Right lobe of liver (tissue), 6 donors: ENCODE measurements around the gene RASA2. TPM values are rescaled to one million over a fixed set of nuclear protein-coding genes. Genes with fewer than 3 reads are reported as not detected.

Source experiments
- ATAC-seq, 4 donors: fragments of 200-7000 bp; cut with Tn5 transposase; one replicate each; pipeline ENCODE4 v1.9.1; 2020; ENCODE audit warnings: mild to moderate bottlenecking in 4 of 4, moderate library complexity in 4 of 4
- DNase-seq, 3 donors: peaks; one replicate each; pipeline ENCODE4 v3.0.0-alpha.2; 2020
- H3K27ac ChIP-seq, 3 donors: fragments of 200-600 bp; one replicate each; pipeline ENCODE4 v1.8.0; 2022
- H3K27me3 ChIP-seq, 2 donors: fragments of 200-600 bp; one replicate each; pipeline ENCODE4 v1.8.0; 2022
- H3K36me3 ChIP-seq, 4 donors: fragments of 200-600 bp; sonication (generic) in 1 of 4; one replicate each; pipeline versions ENCODE4 v1.5.1 to v1.8.0; 2017 to 2022; ENCODE audit warnings: control low read depth in 1 of 4
- H3K4me1 ChIP-seq, 4 donors: fragments of 200-600 bp; sonication (generic) in 1 of 4; one replicate each; pipeline versions ENCODE4 v1.5.1 to v1.8.0; 2017 to 2022; ENCODE audit warnings: control low read depth in 1 of 4
- H3K4me3 ChIP-seq, 3 donors: fragments of 200-600 bp; one replicate each; pipeline ENCODE4 v1.8.0; 2022
- H3K9me3 ChIP-seq, 4 donors: fragments of 200-600 bp; sonication (generic) in 1 of 4; one replicate each; pipeline versions ENCODE4 v1.5.1 to v1.8.0; 2017 to 2022; ENCODE audit warnings: control low read depth in 1 of 4
- CTCF ChIP-seq, 4 donors: fragments of 200-600 bp in 3 of 4; fragments of 450-650 bp in 1 of 4; IDR thresholded peaks; one replicate each; pipeline versions ENCODE4 v1.5.1 to v1.8.0; 2016 to 2022; ENCODE audit warnings: antibody characterized with exemption in 4 of 4, mild to moderate bottlenecking in 2 of 4
- POLR2A ChIP-seq: fragments of 450-650 bp; IDR thresholded peaks from one replicate; pipeline ENCODE4 v1.6.1; 2017; ENCODE audit warnings: antibody characterized with exemption, mild to moderate bottlenecking
- WGBS: methylation state at CpG from one replicate; pipeline ENCODE4 v1.1.6; 2018; ENCODE audit warnings: low coverage, low lambda C conversion rate; ENCODE audit not compliant: insufficient coverage; ENCODE audit errors: missing lambda C conversion rate; 5-methylcytosine and 5-hydroxymethylcytosine counted together
- intact Hi-C, 2 donors: fragments of 100-400 bp; cut with DNase I; formaldehyde crosslinking; loops; one replicate each; pipeline versions ENCODE4 v1.11.2 to v1.14.1; 2022
- total RNA-seq, 6 experiments: library from RNA; depleted of rRNA in 2 of 6; stranded (reverse); fragments of >200 nt in 2 of 6; fragmentation: NEBNext Ultra II Directional in 3 of 6; extraction: Animal tissue kit (Norgen Biotek cat#: 25700) in 3 of 6; gene quantifications; one replicate each; pipeline versions ENCODE4 v1.1.0 to v1.2.4, GENCODE V29; 2016 to 2023
- donor health status: DM: no; HTN: yes; CAD: no.
- donor health status: DM: no; HTN: no; CAD: no.
- donor health status: DM: no; HTN: no; CAD: no.
- donor health status: DM: no; HTN: yes; CAD: no.
- donor health status: DM: no; HTN: yes; CAD: no.

Gene RASA2
- total RNA-seq, 6 experiments from 2014 or later: 3.5 to 7.9 (median 5.5) TPM

- Histone ChIP-seq H3K4me1 (no peaks in the 10 kb centered on the region), H3K9me3 (no peaks in the 10 kb centered on the region)
- DNase-seq: no peak
Observed at GRCh38 chr3:141454906-141455602, 31.8 kb upstream of the RASA2 start.

GRCh38 chr3:141455603-141456300 lies 31.1 kb upstream of the RASA2 start:
- no peak for DNase-seq
- Histone ChIP-seq H3K4me1 (no peaks in the 10 kb centered on the region), H3K9me3 (no peaks in the 10 kb centered on the region), H3K4me3 (no peak overlapping the region), H3K36me3 (no peaks in the 10 kb centered on the region), H3K27me3 (no peaks in the 10 kb centered on the region), H3K27ac (no peak overlapping the region)
- intact Hi-C loops: loop anchor here (5.0 to 10.0 kb wide), 3 partner anchors 98 to 151 kb away; no protein-coding TSS in a partner anchor
- ATAC-seq: no peak
- TF ChIP-seq POLR2A (no peak), CTCF (IDR thresholded peaks at IDR 0.05) (no peak)
- 50% methylated on average over 12 of the region's 18 CpGs for WGBS

More at GRCh38 chr3:141454906-141455602, 31.8 kb upstream of the RASA2 start:
- H3K27me3 ChIP-seq: no peaks in the 10 kb centered on the region
- TF ChIP-seq POLR2A (no peak), CTCF (IDR thresholded peaks at IDR 0.05) (peak; percentile 65 to 74 (median 70))
- no peaks in the 10 kb centered on the region for H3K36me3 ChIP-seq
- no peak overlapping the region for H3K27ac ChIP-seq
- H3K4me3 ChIP-seq: no peak overlapping the region
- peak; percentile 84 to 90 (median 88) for ATAC-seq
- WGBS: 7% methylated on average over 7 of the region's 20 CpGs
- intact Hi-C loops: loop anchor here (5.0 to 10.0 kb wide), 3 partner anchors 98 to 150 kb away; no protein-coding TSS in a partner anchor

- no peak overlapping the region for H3K27ac ChIP-seq
- DNase-seq (no peak), ATAC-seq (no peak)
- intact Hi-C loops: loop anchor here (5.0 to 10.0 kb wide), 3 partner anchors 99 to 151 kb away; no protein-coding TSS in a partner anchor
- no peaks in the 10 kb centered on the region for H3K9me3 ChIP-seq
- no peaks in the 10 kb centered on the region for H3K27me3 ChIP-seq
- TF ChIP-seq CTCF (IDR thresholded peaks at IDR 0.05) (no peak), POLR2A (no peak)
- no peak overlapping the region for H3K4me3 ChIP-seq
- no peaks in the 10 kb centered on the region for H3K4me1 ChIP-seq
- H3K36me3 ChIP-seq: no peaks in the 10 kb centered on the region
- 68% methylated on average over 10 of the region's 11 CpGs for WGBS
Observed at GRCh38 chr3:141456301-141456625, 30.6 kb upstream of the RASA2 start.

- Histone ChIP-seq H3K4me1 (no peaks in the 10 kb centered on the region), H3K9me3 (no peaks in the 10 kb centered on the region), H3K27me3 (no peaks in the 10 kb centered on the region), H3K4me3 (no peak overlapping the region), H3K27ac (no peak overlapping the region), H3K36me3 (no peaks in the 10 kb centered on the region)
- whole genome bisulfite sequencing: 74% methylated on average over 3 of the region's 3 CpGs
- DNase-seq: no peak
- intact Hi-C loops: loop anchor here (5.0 to 10.0 kb wide), 3 partner anchors 100 to 153 kb away; no protein-coding TSS in a partner anchor
- TF ChIP-seq POLR2A (no peak), CTCF (IDR thresholded peaks at IDR 0.05) (no peak)
- ATAC-seq: peak in 1 of 4 donors; percentile 20
Observed at GRCh38 chr3:141457624-141458236, 29.1 kb upstream of the RASA2 start.
